OCI-LY3 (cell line): ENCODE results near the gene CADPS.

Experiments
- H2AFZ ChIP-seq: fragments of 200-600, 300-600 bp; shearing (Covaris generic); 2 replicates; pipeline ENCODE4 v1.6.0; 2014; ENCODE audit warnings: antibody characterized with exemption, low read depth, low read length
- H3K27ac ChIP-seq: fragments of 200-600, 300-600 bp; sonication (generic); 2 replicates; pipeline ENCODE4 v1.5.1; 2014; ENCODE audit warnings: mild to moderate bottlenecking, low read length, moderate library complexity, mixed read lengths
- H3K27me3 ChIP-seq: fragments of 200-600, 300-600 bp; sonication (generic); 2 replicates; pipeline ENCODE4 v1.6.1; 2014; ENCODE audit warnings: low read depth, low read length, mixed read lengths
- H3K36me3 ChIP-seq: fragments of 200-600, 300-600 bp; sonication (generic); replicated peaks from 2 replicates; pipeline ENCODE3; 2014; ENCODE audit warnings: low read depth, low read length, mixed read lengths
- H3K4me1 ChIP-seq: fragments of 300-600, 200-600 bp; sonication (generic); 2 replicates; pipeline ENCODE4 v1.6.1; 2014; ENCODE audit warnings: low read length, mixed read lengths
- H3K4me2 ChIP-seq: fragments of 200-600, 300-600 bp; sonication (generic); 2 replicates; pipeline ENCODE4 v1.6.1; 2014; ENCODE audit warnings: low read length, mixed read lengths
- H3K4me3 ChIP-seq: fragments of 300-600, 200-600 bp; sonication (generic); 2 replicates; pipeline ENCODE4 v1.5.1; 2014; ENCODE audit warnings: antibody characterized with exemption, mild to moderate bottlenecking, low read length, moderate library complexity
- H3K79me2 ChIP-seq: fragments of 300-600, 200-600 bp; shearing (Covaris generic); 2 replicates; pipeline ENCODE4 v1.6.1; 2014; ENCODE audit warnings: mild to moderate bottlenecking, low read length, mixed read lengths
- H3K9ac ChIP-seq: fragments of 300-600, 200-600 bp; shearing (Covaris generic); 2 replicates; pipeline ENCODE4 v1.6.0; 2014; ENCODE audit warnings: mild to moderate bottlenecking, low read length, moderate library complexity
- H3K9me3 ChIP-seq: fragments of 200-600, 300-600 bp; shearing (Covaris generic); 2 replicates; pipeline ENCODE4 v1.6.1; 2014; ENCODE audit warnings: low read length, mixed read lengths; ENCODE audit not compliant: insufficient read depth
- H4K20me1 ChIP-seq: fragments of 200-600, 300-600 bp; sonication (generic); 2 replicates; pipeline ENCODE4 v1.6.1; 2016; ENCODE audit warnings: low read length, mixed read lengths; ENCODE audit not compliant: insufficient read depth
- EZH2phosphoT487 ChIP-seq: fragments of 200-600 bp; shearing (Covaris generic); IDR thresholded peaks from 2 replicates; pipeline ENCODE4 v1.6.1; 2018; ENCODE audit warnings: antibody characterized with exemption, mixed run types, low read depth
- TF ChIP-seq, protein P1 (sequence below): fragments of 200-600, 300-600 bp; sonication (generic); IDR thresholded peaks from 2 replicates; pipeline ENCODE4 v1.5.1; 2014; ENCODE audit warnings: antibody characterized with exemption, low read length, low read depth

CADPS gene

DNA sequence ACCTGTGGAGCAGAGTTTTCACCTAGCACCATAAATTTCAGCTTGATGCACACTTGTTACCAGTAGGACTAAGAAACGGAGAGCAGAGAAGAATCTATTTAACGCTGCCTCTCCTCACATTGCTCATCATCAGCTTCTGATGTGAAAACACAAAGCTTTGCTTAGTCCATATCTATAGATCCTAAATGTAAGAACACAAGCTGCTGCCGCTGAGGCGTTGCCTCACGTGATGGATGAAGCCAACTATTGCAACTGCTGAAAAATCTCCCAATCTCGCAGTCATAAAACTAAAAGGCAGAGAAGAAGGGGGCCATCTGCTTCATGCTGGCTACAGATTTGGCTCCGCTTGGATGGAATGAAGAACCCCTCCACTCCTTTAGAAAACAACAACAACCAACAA is 42.7 kb downstream of the CADPS start:
- H3K4me1 ChIP-seq: no peaks in the 10 kb centered on the region

DNA sequence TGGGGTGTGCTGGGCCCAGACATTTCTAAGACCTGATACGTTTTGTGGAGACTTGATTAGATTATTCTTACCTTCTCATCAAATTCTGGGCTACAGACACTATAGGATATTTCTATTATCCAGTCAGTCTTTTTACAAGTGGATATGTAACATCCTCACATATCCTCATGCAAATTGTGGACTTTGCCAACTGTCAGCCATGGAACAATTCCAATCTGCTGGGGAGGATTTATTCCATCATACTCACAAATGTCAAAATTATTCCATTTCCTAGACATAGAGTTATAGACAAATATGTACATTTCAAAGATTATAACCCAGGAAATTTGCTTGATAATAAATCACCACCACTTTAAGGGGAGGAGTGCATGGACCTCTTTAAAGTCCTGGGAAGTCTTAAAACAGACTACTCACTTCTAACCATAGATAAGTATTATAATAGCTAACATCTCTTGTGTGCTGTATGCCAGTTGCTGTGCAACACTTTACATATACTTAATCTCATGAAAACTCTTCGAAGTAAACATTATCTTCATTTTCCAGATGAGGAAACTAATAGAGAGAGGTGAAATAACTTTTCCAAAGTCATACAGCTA is 44.4 kb downstream of the CADPS start:
- H2AFZ ChIP-seq: no peak overlapping the region
- no peak overlapping the region for H3K4me2 ChIP-seq
- H3K27ac ChIP-seq: no peak overlapping the region
- peaks cover 8% of the 10 kb centered on the region; the same call in 1 of the 2 replicates for H3K27me3 ChIP-seq
- no peaks in the 10 kb centered on the region for H4K20me1 ChIP-seq
- no peaks in the 10 kb centered on the region for H3K36me3 ChIP-seq
- no peaks in the 10 kb centered on the region for H3K4me1 ChIP-seq
- H3K9ac ChIP-seq: no peak overlapping the region
- no peak overlapping the region for H3K4me3 ChIP-seq
- H3K9me3 ChIP-seq: no peaks in the 10 kb centered on the region
- TF ChIP-seq, protein P1, sequence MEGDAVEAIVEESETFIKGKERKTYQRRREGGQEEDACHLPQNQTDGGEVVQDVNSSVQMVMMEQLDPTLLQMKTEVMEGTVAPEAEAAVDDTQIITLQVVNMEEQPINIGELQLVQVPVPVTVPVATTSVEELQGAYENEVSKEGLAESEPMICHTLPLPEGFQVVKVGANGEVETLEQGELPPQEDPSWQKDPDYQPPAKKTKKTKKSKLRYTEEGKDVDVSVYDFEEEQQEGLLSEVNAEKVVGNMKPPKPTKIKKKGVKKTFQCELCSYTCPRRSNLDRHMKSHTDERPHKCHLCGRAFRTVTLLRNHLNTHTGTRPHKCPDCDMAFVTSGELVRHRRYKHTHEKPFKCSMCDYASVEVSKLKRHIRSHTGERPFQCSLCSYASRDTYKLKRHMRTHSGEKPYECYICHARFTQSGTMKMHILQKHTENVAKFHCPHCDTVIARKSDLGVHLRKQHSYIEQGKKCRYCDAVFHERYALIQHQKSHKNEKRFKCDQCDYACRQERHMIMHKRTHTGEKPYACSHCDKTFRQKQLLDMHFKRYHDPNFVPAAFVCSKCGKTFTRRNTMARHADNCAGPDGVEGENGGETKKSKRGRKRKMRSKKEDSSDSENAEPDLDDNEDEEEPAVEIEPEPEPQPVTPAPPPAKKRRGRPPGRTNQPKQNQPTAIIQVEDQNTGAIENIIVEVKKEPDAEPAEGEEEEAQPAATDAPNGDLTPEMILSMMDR: no peak
- TF ChIP-seq EZH2phosphoT487: no peak
- H3K79me2 ChIP-seq: no peaks in the 10 kb centered on the region

More for the DNA sequence above, 42.7 kb downstream of the CADPS start:
- Histone ChIP-seq H3K9me3 (no peaks in the 10 kb centered on the region), H4K20me1 (no peaks in the 10 kb centered on the region), H2AFZ (no peak overlapping the region), H3K27me3 (peaks cover 17% of the 10 kb centered on the region; the same call in 1 of the 2 replicates), H3K4me3 (no peak overlapping the region), H3K4me2 (no peak overlapping the region), H3K9ac (no peak overlapping the region), H3K27ac (no peak overlapping the region), H3K36me3 (no peaks in the 10 kb centered on the region), H3K79me2 (no peaks in the 10 kb centered on the region)
- no peak for TF ChIP-seq EZH2phosphoT487
- TF ChIP-seq, protein P1: no peak

DNA sequence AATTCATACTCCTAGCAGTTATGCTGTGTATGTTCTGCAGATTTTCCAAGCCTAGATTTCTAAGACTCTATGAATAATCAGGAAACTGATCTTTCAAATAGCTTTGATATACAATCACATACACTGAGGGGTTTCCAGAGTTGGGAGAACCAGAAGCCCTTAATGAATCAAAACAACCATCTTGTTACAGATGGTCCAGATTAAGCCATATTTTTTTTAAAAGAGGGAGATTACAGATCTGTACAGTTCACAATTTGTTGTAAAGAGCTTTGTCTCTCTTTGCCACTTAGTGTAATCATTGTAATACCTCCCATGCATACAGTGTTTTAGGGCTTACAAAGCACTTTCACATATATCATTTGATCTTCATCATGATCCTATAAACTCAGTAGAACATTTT is 47.7 kb downstream of the CADPS start:
- no peaks in the 10 kb centered on the region for H3K4me1 ChIP-seq
- no peak overlapping the region for H2AFZ ChIP-seq
- no peak overlapping the region for H3K4me3 ChIP-seq
- no peak for TF ChIP-seq EZH2phosphoT487
- TF ChIP-seq, protein P1: no peak
- H3K27me3 ChIP-seq: peaks cover 13% of the 10 kb centered on the region; the same call in 1 of the 2 replicates
- no peaks in the 10 kb centered on the region for H3K36me3 ChIP-seq
- H3K4me2 ChIP-seq: no peak overlapping the region
- no peaks in the 10 kb centered on the region for H3K79me2 ChIP-seq
- no peaks in the 10 kb centered on the region for H4K20me1 ChIP-seq
- H3K9ac ChIP-seq: no peak overlapping the region
- H3K9me3 ChIP-seq: no peaks in the 10 kb centered on the region
- H3K27ac ChIP-seq: no peak overlapping the region

DNA sequence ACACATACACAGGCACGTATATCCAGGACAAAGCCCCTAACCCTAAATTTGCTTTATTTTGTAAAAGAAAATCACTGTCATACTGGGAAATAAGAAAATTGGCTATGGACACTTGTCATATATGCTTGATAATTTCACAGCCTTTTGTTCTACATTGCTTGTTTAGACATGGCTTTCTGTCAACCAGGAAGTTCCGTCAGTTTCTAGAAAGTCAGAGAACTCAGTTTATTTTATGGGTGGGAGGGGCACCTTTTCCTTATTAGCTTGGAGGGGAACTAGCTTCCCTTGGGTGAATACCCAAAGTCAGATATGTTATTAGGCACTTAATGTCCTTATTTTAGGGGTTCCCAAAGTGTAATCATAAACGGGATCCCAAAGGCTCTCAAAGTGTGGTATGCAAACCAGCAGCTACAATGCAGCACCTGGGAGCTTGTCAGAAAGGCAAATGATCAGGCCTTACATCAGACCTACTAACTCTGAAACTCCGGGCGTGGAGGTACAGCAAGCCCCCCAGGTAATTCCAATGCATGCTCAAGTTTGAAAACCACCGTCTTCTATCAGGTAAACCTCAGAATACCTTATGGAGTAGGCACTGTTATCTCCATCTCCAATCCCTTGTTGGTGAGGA is 50.1 kb downstream of the CADPS start:
- no peak overlapping the region for H3K9ac ChIP-seq
- no peak overlapping the region for H3K4me2 ChIP-seq
- 0 out of 2 replicates have a peak, but pooled peaks cover 6% of the 10 kb centered on the region for H3K27me3 ChIP-seq
- H3K36me3 ChIP-seq: no peaks in the 10 kb centered on the region
- no peaks in the 10 kb centered on the region for H3K79me2 ChIP-seq
- TF ChIP-seq, protein P1: no peak
- no peak for TF ChIP-seq EZH2phosphoT487
- H3K4me3 ChIP-seq: no peak overlapping the region
- H4K20me1 ChIP-seq: no peaks in the 10 kb centered on the region
- H3K9me3 ChIP-seq: no peaks in the 10 kb centered on the region
- no peaks in the 10 kb centered on the region for H3K4me1 ChIP-seq
- no peak overlapping the region for H3K27ac ChIP-seq
- no peak overlapping the region for H2AFZ ChIP-seq
